ENCODE data around the gene ROCK2. TPM values are rescaled to one million over a fixed set of nuclear protein-coding genes. Genes with fewer than 3 reads are reported as not detected.

Gene ROCK2
- polyA plus RNA-seq, 3 donors: 2.8 to 10.2 (median 4.3) TPM

GRCh38 chr2:11312770-11313471 lies 31.5 kb downstream of the ROCK2 start:
- H3K9me3 ChIP-seq (replicated peaks in 1 of 2; ENCODE audit: control insufficient read depth in 1 of 2, insufficient read depth in 1 of 2, low read length in 2 of 2): no peaks in the 10 kb centered on the region
- Mint-ChIP-seq H3K27me3 (ENCODE audit: low read depth in 3 of 3) (peaks cover 0 to 2% (median 0%) of the 10 kb centered on the region in 3 donors), H3K27ac (no peak overlapping the region), H3K9me3 (no peaks in the 10 kb centered on the region), H3K4me1 (peaks cover 15% of the 10 kb centered on the region), H3K4me3 (no peak overlapping the region), H3K36me3 (peaks cover 0 to 3% of the 10 kb centered on the region in 2 donors)
- H3K9ac ChIP-seq (ENCODE audit: insufficient read depth, low read length, poor library complexity, severe bottlenecking): no peak overlapping the region
- H3K36me3 ChIP-seq (replicated peaks in 1 of 2; ENCODE audit: control insufficient read depth in 1 of 2, insufficient read depth in 2 of 2, low read length in 2 of 2): no peaks in the 10 kb centered on the region
- intact Hi-C loops (cut with micrococcal nuclease): no loop called here
- H3K27me3 ChIP-seq (ENCODE audit: control insufficient read depth in 2 of 2, insufficient read depth in 2 of 2, low read length in 2 of 2): no peaks in the 10 kb centered on the region
- H2AFZ ChIP-seq (ENCODE audit: insufficient read depth, low read depth, low read length, poor library complexity, severe bottlenecking): no peak overlapping the region
- H3K4me2 ChIP-seq (replicated peaks; ENCODE audit: extremely low read depth, low read length, poor library complexity, severe bottlenecking): no peak overlapping the region
- H3K27ac ChIP-seq (ENCODE audit: low read depth in 1 of 2, low read length in 2 of 2): no peak overlapping the region
- H3K4me3 ChIP-seq (replicated peaks in 1 of 3; ENCODE audit: low read depth in 2 of 3, low read length in 3 of 3): no peak overlapping the region
- TF ChIP-seq CTCF (IDR thresholded peaks at IDR 0.05): no peak
- H3K4me1 ChIP-seq (ENCODE audit: control insufficient read depth in 1 of 2, insufficient read depth in 2 of 2, low read length in 2 of 2): peaks cover 5 to 17% of the 10 kb centered on the region in 2 donors
- peaks cover 87% of the 10 kb centered on the region for H3K79me2 ChIP-seq (ENCODE audit: insufficient read depth, low read length)
- DNase-seq: no peak
- H4K20me1 ChIP-seq (ENCODE audit: insufficient read depth, low read length): peaks cover 88% of the 10 kb centered on the region
- no CpG with 5 or more reads among the region's 6 CpGs for whole genome bisulfite sequencing (ENCODE audit: insufficient coverage)

- H3K9ac ChIP-seq (ENCODE audit: insufficient read depth, low read length, poor library complexity, severe bottlenecking): no peak overlapping the region
- no peak overlapping the region for H3K4me2 ChIP-seq (replicated peaks; ENCODE audit: extremely low read depth, low read length, poor library complexity, severe bottlenecking)
- DNase-seq: no peak
- H3K27ac Mint-ChIP-seq: no peak overlapping the region
- peaks cover 0 to 2% (median 0%) of the 10 kb centered on the region in 3 donors for H3K27me3 Mint-ChIP-seq (ENCODE audit: low read depth in 3 of 3)
- no peaks in the 10 kb centered on the region for H3K36me3 Mint-ChIP-seq
- no peak overlapping the region for H3K27ac ChIP-seq (ENCODE audit: low read depth in 1 of 2, low read length in 2 of 2)
- H3K27me3 ChIP-seq (ENCODE audit: control insufficient read depth in 2 of 2, insufficient read depth in 2 of 2, low read length in 2 of 2): no peaks in the 10 kb centered on the region
- no peak overlapping the region for H2AFZ ChIP-seq (ENCODE audit: insufficient read depth, low read depth, low read length, poor library complexity, severe bottlenecking)
- H3K4me1 Mint-ChIP-seq: peaks cover 21% of the 10 kb centered on the region
- intact Hi-C loops (cut with micrococcal nuclease): no loop called here
- peaks cover 5 to 30% of the 10 kb centered on the region in 2 donors for H3K4me1 ChIP-seq (ENCODE audit: control insufficient read depth in 1 of 2, insufficient read depth in 2 of 2, low read length in 2 of 2)
- no CpG with 5 or more reads among the region's 7 CpGs for WGBS (ENCODE audit: insufficient coverage)
- H3K4me3 Mint-ChIP-seq: no peak overlapping the region
- H3K79me2 ChIP-seq (ENCODE audit: insufficient read depth, low read length): peaks cover 94% of the 10 kb centered on the region
- no peak overlapping the region for H3K4me3 ChIP-seq (replicated peaks in 1 of 3; ENCODE audit: low read depth in 2 of 3, low read length in 3 of 3)
- H3K36me3 ChIP-seq (replicated peaks in 1 of 2; ENCODE audit: control insufficient read depth in 1 of 2, insufficient read depth in 2 of 2, low read length in 2 of 2): no peaks in the 10 kb centered on the region
- H3K9me3 ChIP-seq (replicated peaks in 1 of 2; ENCODE audit: control insufficient read depth in 1 of 2, insufficient read depth in 1 of 2, low read length in 2 of 2): no peaks in the 10 kb centered on the region
- peaks cover 94% of the 10 kb centered on the region for H4K20me1 ChIP-seq (ENCODE audit: insufficient read depth, low read length)
- TF ChIP-seq CTCF (IDR thresholded peaks at IDR 0.05): no peak
- no peaks in the 10 kb centered on the region for H3K9me3 Mint-ChIP-seq
These were observed 32.9 kb downstream of the ROCK2 start for GRCh38 chr2:11311543-11311942.
